WI38 (cell line): Measurements from ENCODE around the gene PTP4A2.
A peak's percentile ranks its signal among the peaks of the same experiment; 100 is the strongest.

ENCODE experiments used
- H3K4me3 ChIP-seq: 2 replicates; pipeline ENCODE4 v1.5.1; 2011; ENCODE audit warnings: low read depth, mild to moderate bottlenecking, control low read depth, low read length
- TF ChIP-seq, protein P1 (sequence below): IDR thresholded peaks from 2 replicates; pipeline ENCODE4 v1.5.1; 2012; ENCODE audit warnings: low read depth, mild to moderate bottlenecking, control low read depth, low read length

The PTP4A2 gene

DNA sequence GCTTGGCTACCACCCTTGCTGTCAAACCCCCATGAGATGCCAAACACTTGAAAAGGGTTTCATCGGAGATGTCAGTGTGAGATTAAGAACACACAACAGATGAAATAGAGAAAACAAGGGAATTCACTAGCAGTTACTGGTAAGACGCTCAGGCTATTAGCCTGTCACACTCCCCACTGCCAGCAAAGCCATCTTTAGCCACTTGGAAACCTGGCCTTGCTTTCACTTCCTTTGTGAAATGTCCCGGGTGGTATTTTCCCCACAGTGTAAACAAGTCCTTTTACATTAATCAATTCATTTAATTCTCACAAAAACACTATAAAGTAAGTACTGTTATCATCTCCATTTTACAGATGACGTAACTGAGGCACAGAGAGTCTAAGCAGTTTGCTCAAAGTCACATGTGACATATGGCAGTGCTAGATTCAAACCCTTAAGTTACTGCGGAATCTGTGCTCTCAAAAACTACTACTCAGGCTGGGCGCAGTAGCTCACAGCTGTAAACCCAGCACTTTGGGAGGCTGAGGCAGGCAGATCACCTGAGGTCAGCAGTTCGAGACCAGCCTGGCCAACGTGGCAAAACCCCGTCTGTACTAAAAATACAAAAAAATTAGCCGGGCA, 42.8 kb upstream of the PTP4A2 start:
- H3K4me3 ChIP-seq = no peak overlapping the region
- TF ChIP-seq, protein P1, sequence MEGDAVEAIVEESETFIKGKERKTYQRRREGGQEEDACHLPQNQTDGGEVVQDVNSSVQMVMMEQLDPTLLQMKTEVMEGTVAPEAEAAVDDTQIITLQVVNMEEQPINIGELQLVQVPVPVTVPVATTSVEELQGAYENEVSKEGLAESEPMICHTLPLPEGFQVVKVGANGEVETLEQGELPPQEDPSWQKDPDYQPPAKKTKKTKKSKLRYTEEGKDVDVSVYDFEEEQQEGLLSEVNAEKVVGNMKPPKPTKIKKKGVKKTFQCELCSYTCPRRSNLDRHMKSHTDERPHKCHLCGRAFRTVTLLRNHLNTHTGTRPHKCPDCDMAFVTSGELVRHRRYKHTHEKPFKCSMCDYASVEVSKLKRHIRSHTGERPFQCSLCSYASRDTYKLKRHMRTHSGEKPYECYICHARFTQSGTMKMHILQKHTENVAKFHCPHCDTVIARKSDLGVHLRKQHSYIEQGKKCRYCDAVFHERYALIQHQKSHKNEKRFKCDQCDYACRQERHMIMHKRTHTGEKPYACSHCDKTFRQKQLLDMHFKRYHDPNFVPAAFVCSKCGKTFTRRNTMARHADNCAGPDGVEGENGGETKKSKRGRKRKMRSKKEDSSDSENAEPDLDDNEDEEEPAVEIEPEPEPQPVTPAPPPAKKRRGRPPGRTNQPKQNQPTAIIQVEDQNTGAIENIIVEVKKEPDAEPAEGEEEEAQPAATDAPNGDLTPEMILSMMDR = no peak

DNA sequence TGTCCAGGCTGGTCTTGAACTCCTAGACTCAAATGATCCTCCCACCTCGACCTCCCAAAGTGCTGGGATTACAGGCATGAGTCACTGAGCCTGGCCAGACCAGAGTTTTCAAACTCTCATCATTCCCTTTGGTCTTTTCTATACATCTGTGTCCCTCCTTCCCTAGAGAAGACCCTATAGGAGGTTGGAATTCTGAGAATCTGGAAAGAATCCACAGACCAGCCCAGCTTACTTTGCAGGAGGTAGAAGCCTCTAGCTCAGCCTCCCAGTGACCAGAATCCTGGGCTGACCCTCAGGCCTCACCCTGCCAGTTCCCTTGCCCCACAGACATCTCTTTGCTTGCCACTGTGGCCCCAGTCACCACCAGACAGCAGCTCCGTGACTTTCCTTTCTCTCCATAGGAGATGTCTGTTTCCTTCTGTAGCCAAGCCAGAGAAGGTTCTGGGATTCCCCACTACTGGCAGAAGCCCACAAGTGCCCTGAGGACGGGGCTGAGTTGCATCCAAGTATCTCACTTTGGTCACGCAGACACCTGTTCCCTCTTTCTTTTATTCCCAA, 40.8 kb upstream of the PTP4A2 start:
- H3K4me3 ChIP-seq = no peak overlapping the region
- TF ChIP-seq, protein P1 = no peak

DNA sequence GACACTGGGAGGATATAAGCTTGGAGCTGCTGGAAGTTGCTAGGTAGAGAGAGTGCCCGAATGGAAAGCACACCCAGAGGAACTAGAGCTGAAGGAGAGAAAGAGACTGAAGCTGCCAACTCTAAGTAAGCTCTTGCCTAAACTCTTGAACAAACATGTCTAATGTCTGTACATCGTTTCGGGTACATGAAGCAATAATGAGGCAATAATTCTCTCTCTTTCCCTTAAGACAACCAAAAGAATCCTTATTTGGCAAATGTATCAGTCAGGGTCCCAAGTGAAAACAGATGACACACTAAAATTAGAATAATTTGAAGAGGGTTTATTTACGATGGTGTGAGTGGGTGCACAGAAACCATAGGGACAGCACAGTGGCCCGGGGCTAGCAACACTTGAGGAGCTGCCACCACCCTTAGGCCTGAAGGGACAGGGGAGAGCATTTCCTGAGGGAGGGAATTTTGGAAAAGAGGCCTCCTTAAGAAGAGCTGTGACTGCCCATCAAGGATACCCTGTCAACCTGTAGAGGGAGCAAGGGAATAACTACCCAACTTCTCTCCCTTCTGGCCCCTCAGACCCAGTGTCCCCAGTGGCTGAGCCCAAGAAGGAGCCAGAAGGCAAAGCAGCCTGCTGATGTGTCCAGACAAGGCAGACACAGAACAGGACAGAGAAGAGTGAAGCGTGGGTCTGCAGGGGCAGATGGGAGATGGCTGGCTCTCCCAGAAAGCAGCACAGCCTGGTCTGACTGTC, 39.4 kb upstream of the PTP4A2 start:
- no peak overlapping the region for H3K4me3 ChIP-seq
- TF ChIP-seq, protein P1 = peak; percentile 35

DNA sequence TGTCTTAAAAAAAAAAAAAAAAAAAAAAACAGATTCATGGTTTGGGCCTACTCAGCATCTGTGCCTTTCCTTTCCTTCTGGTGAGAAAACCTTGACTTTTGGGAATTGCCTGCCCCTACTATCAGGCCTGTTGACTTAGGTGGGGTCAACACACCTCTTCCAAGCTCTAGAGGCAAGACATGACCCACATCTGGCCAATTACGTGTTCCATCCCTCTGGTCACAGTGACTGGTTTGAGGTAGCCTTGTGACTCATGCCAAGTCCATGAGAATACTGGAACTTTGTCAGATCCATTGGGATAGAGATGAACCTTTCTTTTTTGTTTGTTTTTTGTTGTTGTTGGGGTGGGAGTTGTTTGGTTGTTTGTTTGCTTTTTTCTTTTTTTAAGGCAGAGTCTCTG, 38.2 kb upstream of the PTP4A2 start:
- TF ChIP-seq, protein P1 = no peak
- H3K4me3 ChIP-seq = no peak overlapping the region

DNA sequence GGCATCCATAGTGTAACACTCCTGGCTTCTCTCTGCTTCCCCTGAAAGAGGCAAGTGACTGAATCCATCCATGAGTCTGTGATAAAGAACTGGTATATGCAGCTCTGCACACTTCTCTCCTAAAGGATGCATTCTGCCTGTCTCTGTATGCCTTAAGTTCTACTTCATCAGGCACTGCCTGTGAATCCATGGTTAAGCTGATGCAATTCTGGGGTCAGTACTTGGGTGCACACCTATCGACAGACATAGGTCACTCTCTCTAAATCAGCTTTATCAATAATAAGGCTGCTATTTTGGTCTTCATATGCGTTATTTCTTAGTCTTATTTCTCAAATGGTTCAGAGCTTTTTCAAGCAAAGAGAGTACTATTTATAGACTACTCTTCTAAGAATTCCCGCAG, 32.7 kb upstream of the PTP4A2 start:
- TF ChIP-seq, protein P1 = no peak
- H3K4me3 ChIP-seq = no peak overlapping the region

DNA sequence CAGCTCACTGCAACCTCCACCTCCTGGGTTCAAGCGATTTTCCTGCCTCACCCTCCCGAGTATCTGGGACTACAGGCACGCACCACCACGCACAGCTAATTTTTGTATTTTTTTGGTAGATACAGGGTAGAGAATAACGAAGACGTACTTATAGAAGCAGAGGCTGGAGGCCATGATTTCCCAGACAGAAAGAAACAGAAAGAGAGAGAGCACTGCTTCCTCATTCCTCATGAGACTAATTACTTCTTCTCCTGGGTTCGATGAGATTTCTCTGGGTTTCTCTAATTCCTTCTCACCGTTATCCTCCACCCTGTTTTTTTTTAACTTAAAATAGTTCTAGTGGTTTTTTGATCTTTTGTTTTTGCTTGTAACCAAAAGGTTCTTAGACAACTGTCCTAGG, 23.4 kb upstream of the PTP4A2 start:
- H3K4me3 ChIP-seq = no peak overlapping the region
- TF ChIP-seq, protein P1 = no peak

DNA sequence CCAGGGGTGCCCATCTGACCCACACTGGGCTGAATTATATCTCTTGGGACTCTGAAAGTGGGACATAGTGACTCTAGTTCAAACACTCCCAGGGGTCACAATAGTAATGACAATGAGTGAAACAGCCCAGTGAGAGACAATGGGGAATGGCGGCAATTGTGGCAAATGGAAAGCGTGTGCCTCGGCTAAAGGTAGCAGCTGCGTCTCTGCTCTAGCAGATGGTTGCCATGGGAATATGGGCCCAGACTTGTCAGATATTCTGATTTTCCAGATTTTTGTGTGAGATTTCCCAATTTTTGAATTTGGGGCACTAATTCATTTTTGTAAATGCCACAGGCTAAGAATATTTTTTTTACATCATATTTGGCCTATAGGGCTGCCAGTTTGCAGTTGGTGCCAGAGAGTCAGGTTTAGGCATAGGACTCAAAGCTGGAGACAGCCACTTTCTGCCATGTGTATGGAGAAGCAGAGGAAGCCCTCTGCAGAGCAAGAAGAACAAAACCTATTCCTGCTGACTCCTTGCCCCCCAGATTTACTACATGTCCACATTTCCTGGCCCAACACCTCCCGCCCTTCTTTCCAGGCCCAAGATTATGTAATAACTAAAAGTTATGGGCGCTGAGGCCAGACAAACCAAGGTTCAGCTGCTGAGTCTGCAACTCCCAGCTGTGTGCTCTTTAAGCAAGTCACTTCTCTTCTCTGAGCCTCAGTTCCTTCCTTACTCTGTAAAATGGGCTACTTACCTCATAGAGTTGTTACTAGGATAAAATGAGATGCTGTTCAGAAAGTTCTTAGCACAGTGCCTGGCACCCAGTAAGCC, 21.6 kb upstream of the PTP4A2 start:
- TF ChIP-seq, protein P1 = no peak

More for the DNA sequence above, 21.6 kb upstream of the PTP4A2 start:
- H3K4me3 ChIP-seq = no peak overlapping the region
